K562 (cell line): Measurements from ENCODE around the gene KLK13.

Experiments used
- CREB5 ChIP-seq: fragments of 250-450 bp; sonication (Bioruptor Pico); IDR thresholded peaks from 2 replicates; pipeline ENCODE4 v1.5.0; 2020; ENCODE audit warnings: mild to moderate bottlenecking
- CTCF ChIP-seq, 3 experiments: IDR thresholded peaks in 2 of 3; conservative IDR thresholded peaks in 1 of 3; 2 replicates each; pipeline ENCODE4 v1.5.1; 2011 to 2012; ENCODE audit warnings: low read length in 3 of 3, mild to moderate bottlenecking in 3 of 3, control low read depth in 2 of 3, improper control_type of control experiment in 1 of 3, inconsistent platforms in 1 of 3, low read depth in 1 of 3, mixed read lengths in 1 of 3, moderate library complexity in 1 of 3; ENCODE audit not compliant: insufficient read depth in 2 of 3
- DMBX1 ChIP-seq: fragments of 250-450 bp; sonication (Bioruptor Pico); IDR thresholded peaks from 2 replicates; pipeline ENCODE4 v1.8.0; 2022; ENCODE audit warnings: inconsistent platforms, mild to moderate bottlenecking, moderate library complexity, borderline replicate concordance
- NONO ChIP-seq, 2 experiments: fragments of 200-400 bp in 1 of 2; fragments of 450-650 bp in 1 of 2; formaldehyde crosslinking in 1 of 2; IDR thresholded peaks; 2 replicates each; pipeline ENCODE4 v1.6.1; 2017; ENCODE audit warnings: low read depth in 2 of 2, mild to moderate bottlenecking in 2 of 2, moderate library complexity in 2 of 2, low read length in 1 of 2
- TFAP4 ChIP-seq: sonication (generic); formaldehyde crosslinking; IDR thresholded peaks from 2 replicates; pipeline ENCODE4 v1.8.0; 2022; ENCODE audit warnings: missing genetic modification reagents, mild to moderate bottlenecking, moderate library complexity, borderline replicate concordance
- YY1 ChIP-seq, 3 experiments: IDR thresholded peaks; 2 replicates each; pipeline ENCODE4 v1.6.1; 2011; ENCODE audit warnings: low read length in 2 of 3, mild to moderate bottlenecking in 2 of 3, moderate library complexity in 2 of 3, borderline replicate concordance in 1 of 3, control low read depth in 1 of 3, low read depth in 1 of 3; ENCODE audit not compliant: insufficient read depth in 3 of 3, insufficient replicate concordance in 2 of 3, control insufficient read depth in 1 of 3, insufficient read length in 1 of 3; ENCODE audit errors: extremely low read depth in 1 of 3
- ZBTB17 ChIP-seq: fragments of 450-650 bp; formaldehyde crosslinking; IDR thresholded peaks from 2 replicates; pipeline ENCODE4 v1.4.0; 2020; ENCODE audit warnings: mild to moderate bottlenecking
- ZNF384 ChIP-seq: IDR thresholded peaks from 2 replicates; pipeline ENCODE4 v1.6.1; 2012; ENCODE audit warnings: low read depth, low read length, improper control_type of control experiment

- TF ChIP-seq NONO (IDR thresholded peaks at IDR 0.05; ENCODE audit: low read depth in 2 of 2, low read length in 1 of 2), result no peak
- no peak for TF ChIP-seq ZNF384
- no peak for TF ChIP-seq CREB5 (CRISPR knock-in tag)
- no peak for TF ChIP-seq TFAP4
- no peak for TF ChIP-seq DMBX1 (CRISPR knock-in tag)
- TF ChIP-seq YY1 (IDR thresholded peaks at IDR 0.05; ENCODE audit: borderline replicate concordance in 1 of 3, control insufficient read depth in 1 of 3, extremely low read depth in 1 of 3, insufficient read depth in 3 of 3, insufficient read length in 1 of 3, insufficient replicate concordance in 2 of 3, low read depth in 1 of 3, low read length in 2 of 3), result no peak
- no peak for TF ChIP-seq CTCF (IDR thresholded peaks at IDR 0.05 in 2 of 3, conservative IDR thresholded peaks at IDR 0.05 in 1 of 3; ENCODE audit: insufficient read depth in 2 of 3, low read depth in 1 of 3, low read length in 3 of 3)
- no peak for TF ChIP-seq ZBTB17 (CRISPR knock-in tag)
Measured at GRCh38 chr19:51006406-51006805, 58.5 kb downstream of the KLK13 start.
